GM13977 (cell line): Measurements from ENCODE around the gene NTM.

Experiments used
- DNase-seq: peaks from one replicate; pipeline ENCODE4 v3.0.0; 2012; ENCODE audit warnings: low spot score
- CTCF ChIP-seq: IDR thresholded peaks from 2 replicates; pipeline ENCODE4 v1.5.1; 2012; ENCODE audit warnings: mild to moderate bottlenecking, control low read depth; ENCODE audit not compliant: insufficient read depth; ENCODE audit errors: extremely low read depth, missing control alignments
- in situ Hi-C: fragments of 300-500 bp; cut with MboI; formaldehyde crosslinking; loops from one replicate; pipeline ENCODE4 v1.12.0; 2022; ENCODE audit warnings: low sequenced_read_pairs, low pct_unique_long_range_greater_than_20kb, mixed read lengths, inconsistent platforms; ENCODE audit not compliant: unreplicated experiment

Gene NTM

GRCh38 chr11:131612533-131612932 lies 242.1 kb downstream of the NTM start:
- no peak for TF ChIP-seq CTCF
- in situ Hi-C loops = no loop called here

GRCh38 chr11:131614631-131615030 lies 244.2 kb downstream of the NTM start:
- DNase-seq = no peak
- in situ Hi-C loops = no loop called here
- TF ChIP-seq CTCF = no peak

More at GRCh38 chr11:131612533-131612932, 242.1 kb downstream of the NTM start:
- DNase-seq = no peak

GRCh38 chr11:131615611-131616010 lies 245.2 kb downstream of the NTM start:
- no peak for DNase-seq
- no peak for TF ChIP-seq CTCF
- in situ Hi-C loops = no loop called here

- DNase-seq = no peak
- in situ Hi-C loops = no loop called here
Measured at GRCh38 chr11:131616481-131617140, 246.2 kb downstream of the NTM start.

GRCh38 chr11:131618201-131618600 lies 247.8 kb downstream of the NTM start:
- no peak for DNase-seq
- no peak for TF ChIP-seq CTCF
- in situ Hi-C loops = no loop called here

More at GRCh38 chr11:131616481-131617140, 246.2 kb downstream of the NTM start:
- TF ChIP-seq CTCF = no peak

- no peak for DNase-seq
- in situ Hi-C loops = no loop called here
- no peak for TF ChIP-seq CTCF
Measured at GRCh38 chr11:131622193-131622592, 251.8 kb downstream of the NTM start.
